SK-N-SH (cell line): ENCODE measurements around the gene THOC6.

ENCODE experiments used
- CTCF ChIP-seq: fragments of 200-600 bp; sonication (generic); IDR thresholded peaks from 2 replicates; pipeline ENCODE4 v1.6.1; 2017; ENCODE audit warnings: antibody characterized with exemption, mild to moderate bottlenecking, moderate library complexity
- JUND ChIP-seq: IDR thresholded peaks from 2 replicates; pipeline ENCODE4 v1.4.0; 2012
- RAD21 ChIP-seq: IDR thresholded peaks from 2 replicates; pipeline ENCODE4 v1.6.1; 2012; ENCODE audit warnings: mild to moderate bottlenecking, low read length
- SIN3A ChIP-seq: IDR thresholded peaks from 2 replicates; pipeline ENCODE4 v1.6.1; 2012; ENCODE audit warnings: low read depth, mild to moderate bottlenecking, low read length, moderate library complexity, borderline replicate concordance
- YY1 ChIP-seq: IDR thresholded peaks from 2 replicates; pipeline ENCODE4 v1.4.0; 2012; ENCODE audit warnings: low read depth, mild to moderate bottlenecking

DNA sequence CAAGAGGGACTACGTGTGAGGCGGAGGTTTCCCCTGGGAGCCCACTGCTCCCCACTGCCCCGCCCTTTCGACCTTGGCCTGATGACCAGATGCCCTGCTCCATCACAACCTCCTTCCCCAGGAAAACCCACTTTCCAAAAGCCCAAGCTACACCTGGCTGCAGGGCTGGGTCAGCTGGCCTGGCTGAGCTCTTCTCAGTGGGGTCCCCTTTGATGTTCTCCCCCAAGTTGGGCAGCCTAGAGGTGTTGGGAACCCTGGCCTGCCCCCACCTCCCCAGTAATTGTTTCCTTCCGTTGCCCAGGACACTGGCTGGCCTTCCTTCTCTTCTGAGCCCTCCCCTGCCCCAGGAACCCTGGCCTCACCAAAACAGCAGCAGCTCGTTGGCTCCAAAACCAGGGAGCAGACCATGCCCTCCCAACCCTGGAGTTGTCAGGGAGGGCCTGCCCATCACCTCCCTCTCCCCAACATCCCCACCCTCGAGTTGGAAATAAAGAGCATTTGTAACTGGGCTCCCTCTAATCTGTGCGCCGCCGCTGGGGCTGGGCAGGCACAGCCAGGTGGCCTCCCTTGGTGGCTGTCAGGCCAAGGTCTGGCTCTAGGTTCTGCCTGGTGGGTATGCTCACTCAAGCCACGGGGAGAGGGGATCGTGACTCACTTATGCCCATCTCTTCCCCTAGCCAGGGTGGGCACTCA, 9.7 kb upstream of the THOC6 start:
- TF ChIP-seq YY1 (no peak), CTCF (no peak), RAD21 (no peak), SIN3A (no peak), JUND (no peak)
